GM20000 (cell line): ENCODE measurements around the gene B3GLCT.
"Not testable (repeated sequence)": the region's sequence is repeated elsewhere in the genome, so short reads cannot be mapped to it uniquely, and the experiment has no call there.

Experiments
- DNase-seq: peaks from one replicate; pipeline ENCODE4 v3.0.0; 2012; ENCODE audit warnings: low spot score
- CTCF ChIP-seq: IDR thresholded peaks from 2 replicates; pipeline ENCODE4 v1.5.1; 2012; ENCODE audit warnings: mild to moderate bottlenecking, control low read depth; ENCODE audit errors: extremely low read depth, missing control alignments

B3GLCT gene

DNA sequence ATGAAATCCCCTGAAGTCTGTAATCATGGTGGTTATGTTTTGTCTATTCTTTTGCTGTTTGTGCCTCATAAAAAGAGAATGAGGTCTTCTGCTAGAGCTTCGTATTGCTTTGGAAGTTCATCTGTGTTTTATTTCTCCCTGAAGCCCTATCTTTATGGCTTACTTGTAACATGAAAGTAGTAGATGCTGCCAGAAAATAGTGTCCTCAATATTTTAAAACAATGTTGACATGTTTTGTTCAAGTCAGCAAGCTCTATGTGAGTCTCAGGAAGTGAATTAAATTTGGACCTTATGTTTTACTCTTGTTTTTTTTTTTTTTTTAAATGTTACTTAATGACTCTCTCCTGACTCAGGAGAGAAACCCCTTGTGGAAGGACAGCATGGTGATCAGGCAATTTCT, 130.5 kb downstream of the B3GLCT start:
- no peak for DNase-seq
- no peak for TF ChIP-seq CTCF

DNA sequence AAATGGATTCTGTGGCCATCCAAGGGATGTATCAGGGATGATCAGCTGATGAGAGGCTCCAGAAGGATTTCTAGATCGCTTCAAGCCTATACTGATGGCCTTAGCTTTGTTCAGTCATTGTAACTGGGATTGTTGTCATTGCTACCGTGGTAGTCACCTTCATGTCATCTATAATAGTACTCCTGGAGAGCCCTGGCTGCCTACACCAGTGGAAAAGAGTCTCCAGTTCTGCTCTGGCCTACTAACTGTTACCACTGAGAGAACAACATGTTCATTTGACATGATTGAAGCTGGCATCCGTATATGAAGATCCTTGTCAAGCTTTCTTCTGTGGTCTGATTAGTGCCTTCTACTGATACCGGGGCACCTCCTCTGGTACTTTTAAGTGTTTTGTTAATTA, 131.3 kb downstream of the B3GLCT start:
- no peak for DNase-seq
- TF ChIP-seq CTCF = no peak

- TF ChIP-seq CTCF = no peak
Observed at GRCh38 chr13:31334547-31334946, 134.8 kb downstream of the B3GLCT start.

GRCh38 chr13:31334994-31335557, 135.3 kb downstream of the B3GLCT start:
- no peak for DNase-seq
- TF ChIP-seq CTCF = no peak

More at GRCh38 chr13:31334547-31334946, 134.8 kb downstream of the B3GLCT start:
- DNase-seq = no peak

GRCh38 chr13:31339616-31340015, 139.8 kb downstream of the B3GLCT start:
- DNase-seq = not testable (repeated sequence)

DNA sequence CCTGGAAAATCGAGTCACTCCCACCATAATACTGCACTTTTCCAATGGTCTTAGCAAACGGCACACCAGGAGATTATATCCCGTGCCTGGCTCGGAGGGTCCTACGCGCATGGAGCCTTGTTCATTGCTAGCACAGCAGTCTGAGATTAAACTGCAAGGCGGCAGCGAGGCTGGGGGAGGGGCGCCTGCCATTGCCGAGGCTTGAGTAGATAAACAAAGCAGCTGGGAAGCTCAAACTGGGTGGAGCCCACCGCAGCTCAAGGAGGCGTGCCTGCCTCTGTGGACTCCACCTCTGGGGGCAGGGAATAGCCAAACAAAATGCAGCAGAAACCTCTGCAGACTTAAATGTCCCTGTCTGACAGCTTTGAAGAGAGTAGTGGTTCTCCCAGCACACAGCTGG, 141.1 kb downstream of the B3GLCT start:
- DNase-seq = not testable (repeated sequence)

- DNase-seq = no peak
- no peak for TF ChIP-seq CTCF
Observed at GRCh38 chr13:31346891-31347290, 147.1 kb downstream of the B3GLCT start.

GRCh38 chr13:31349156-31349555, 149.4 kb downstream of the B3GLCT start:
- TF ChIP-seq CTCF = no peak
- DNase-seq = no peak
